Astrocyte of the hippocampus (primary cell): Measurements from ENCODE around the gene STBD1.
A peak's percentile ranks its signal among the peaks of the same experiment; 100 is the strongest.
"Not testable (repeated sequence)": the region's sequence is repeated elsewhere in the genome, so short reads cannot be mapped to it uniquely, and the experiment has no call there.

Source experiments
- DNase-seq: peaks from one replicate; pipeline ENCODE4 v3.0.0; 2011; ENCODE audit warnings: low read depth, low spot score

Gene STBD1

GRCh38 chr4:76305971-76306881 lies at the start of gene STBD1:
STBD1 (plus strand) TSS chr4:76306733; CDS start chr4:76306770, 37 bp downstream.
- DNase-seq: peak; percentile 87

DNA sequence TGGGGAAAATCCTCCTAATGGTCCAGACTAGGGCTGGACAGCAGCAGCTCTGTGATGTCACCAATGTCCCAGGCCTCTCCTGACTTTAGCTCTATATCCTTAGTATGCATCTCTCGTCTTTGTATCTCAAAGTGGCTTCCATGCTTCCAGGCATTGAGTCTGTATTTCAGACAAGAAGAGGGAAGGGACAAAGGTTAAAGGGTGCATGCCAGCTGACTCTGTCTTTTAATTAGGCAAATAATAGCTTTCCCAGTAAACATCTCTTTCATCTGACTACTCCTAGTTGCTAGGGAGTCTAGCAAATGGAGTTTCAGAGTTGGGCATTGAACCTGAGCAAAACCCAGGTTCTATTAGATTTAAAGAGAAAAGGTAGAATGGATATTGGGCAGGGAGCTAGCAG lies 49.6 kb upstream of the STBD1 start:
- DNase-seq: no peak

DNA sequence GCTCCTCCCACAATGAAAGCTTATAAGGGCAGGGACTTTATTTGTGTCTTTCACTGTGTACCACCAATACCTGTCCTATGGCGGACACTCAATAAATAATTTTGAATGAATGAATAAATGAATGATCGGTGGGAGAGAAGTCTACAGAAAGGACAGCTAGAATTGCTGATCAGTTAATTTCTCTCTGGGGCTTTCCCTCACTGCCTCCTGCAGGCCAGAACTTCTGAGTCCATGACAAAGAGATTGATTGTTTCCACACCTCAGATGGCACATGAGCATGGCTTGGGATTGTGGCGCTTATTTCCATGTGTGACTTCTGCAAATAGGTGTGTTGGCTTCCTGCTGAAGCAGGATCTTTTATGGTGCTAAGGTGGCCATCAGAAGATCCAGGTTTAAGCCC lies 48.7 kb upstream of the STBD1 start:
- no peak for DNase-seq

GRCh38 chr4:76260571-76260970 lies 46.0 kb upstream of the STBD1 start:
- DNase-seq: no peak

GRCh38 chr4:76265631-76266218 lies 40.8 kb upstream of the STBD1 start:
- DNase-seq: no peak

DNA sequence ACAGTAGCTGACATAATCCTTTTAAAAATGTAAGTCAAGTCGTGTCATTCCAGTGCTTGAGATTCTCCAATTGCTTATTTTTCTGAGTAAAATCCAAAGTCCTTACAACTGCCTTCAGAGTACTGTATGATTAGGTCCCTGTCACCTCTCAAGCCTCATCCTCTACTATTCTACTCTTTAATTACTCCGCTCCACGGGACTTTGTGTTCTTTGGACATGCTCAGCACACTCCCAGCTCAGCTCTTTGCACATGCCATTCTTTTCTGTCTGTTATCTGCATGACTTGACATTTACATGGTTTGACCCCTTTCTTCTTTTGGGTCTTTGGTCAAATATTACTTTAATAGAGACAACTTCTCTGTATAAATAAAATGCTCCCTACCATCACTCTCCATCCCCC lies 39.9 kb upstream of the STBD1 start:
- no peak for DNase-seq

DNA sequence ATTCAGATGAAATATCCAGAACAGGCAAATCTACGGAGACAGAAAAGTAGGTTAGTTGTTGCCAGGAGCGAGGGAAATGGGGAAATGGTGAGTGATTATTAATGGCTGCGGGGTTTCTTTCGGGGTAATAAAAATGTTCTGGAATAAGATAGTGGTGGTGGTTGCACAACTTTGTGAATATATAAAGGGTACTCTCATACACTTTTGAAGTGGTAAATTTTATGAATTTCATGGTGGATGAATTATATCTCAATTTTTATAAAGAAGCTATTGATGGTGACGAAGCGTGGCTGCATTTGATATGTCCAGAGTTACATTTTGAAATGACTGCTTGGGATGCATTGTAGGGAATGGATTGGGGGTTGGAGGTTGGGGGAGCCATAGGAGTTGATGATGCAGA lies 38.7 kb upstream of the STBD1 start:
- no peak for DNase-seq

DNA sequence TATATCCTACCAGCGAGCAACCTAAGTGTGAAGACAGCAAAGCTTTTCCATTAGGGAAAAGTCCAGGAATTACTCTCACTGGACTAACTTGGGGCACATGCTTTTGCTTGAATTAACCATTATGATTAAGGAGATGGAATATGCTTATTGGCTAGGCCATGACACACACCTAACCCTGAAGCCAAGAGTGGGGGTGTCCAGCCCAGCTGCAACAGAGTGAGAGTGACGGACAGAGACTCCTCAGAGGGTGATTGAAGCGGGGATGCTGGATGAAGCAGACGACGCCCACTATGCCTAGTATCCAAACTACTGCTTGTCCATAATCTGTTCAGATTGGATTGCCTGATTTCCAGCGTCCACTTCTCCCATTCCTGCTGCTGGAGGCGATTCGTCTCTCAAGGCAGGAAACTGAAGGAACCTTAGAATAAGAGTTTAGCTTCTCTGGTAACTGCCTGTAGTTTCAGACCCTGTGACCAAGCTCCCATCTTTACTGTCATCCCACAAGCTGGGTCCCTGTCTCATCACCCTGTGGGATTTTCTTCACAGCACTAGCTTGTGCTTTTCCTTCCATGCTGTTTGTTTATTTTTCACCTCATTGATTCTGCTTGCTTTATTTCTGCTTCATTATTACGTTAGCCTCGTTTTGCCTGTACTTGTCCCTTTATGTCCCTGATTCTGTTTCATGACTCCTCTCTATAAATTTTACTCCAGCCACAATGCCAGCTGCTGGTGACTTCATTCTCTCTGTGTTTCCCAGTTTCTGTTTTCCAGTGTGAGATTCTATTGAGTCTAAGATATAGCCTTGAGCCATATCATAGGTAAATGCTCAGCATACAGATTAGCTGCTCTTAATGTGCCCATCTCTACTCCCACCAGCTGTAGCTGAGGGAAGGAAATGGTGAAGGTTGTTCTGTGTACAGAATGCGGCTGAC lies 36.0 kb upstream of the STBD1 start:
- no peak for DNase-seq

- DNase-seq: no peak
Measured at GRCh38 chr4:76271248-76271647, 35.3 kb upstream of the STBD1 start.

GRCh38 chr4:76272073-76272472 lies 34.5 kb upstream of the STBD1 start:
- DNase-seq: no peak

DNA sequence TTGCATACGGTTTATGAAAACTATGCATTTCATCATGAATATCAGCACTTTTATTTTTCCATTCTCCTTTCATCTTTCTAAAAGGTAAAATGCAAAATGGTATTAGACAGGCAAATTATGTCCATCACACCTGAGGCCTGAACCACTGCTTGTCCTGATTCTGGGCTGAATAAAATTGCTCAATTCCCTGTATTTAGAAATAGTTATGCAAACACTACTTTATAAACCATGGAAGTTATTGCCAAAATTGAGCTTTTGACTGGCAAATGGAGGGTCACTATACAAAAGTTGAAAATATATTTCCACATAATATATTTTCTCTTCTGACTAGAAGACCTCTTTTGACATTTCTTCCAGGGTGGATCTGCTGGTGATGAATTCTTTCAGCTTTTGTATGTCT lies 34.0 kb upstream of the STBD1 start:
- DNase-seq: no peak

DNA sequence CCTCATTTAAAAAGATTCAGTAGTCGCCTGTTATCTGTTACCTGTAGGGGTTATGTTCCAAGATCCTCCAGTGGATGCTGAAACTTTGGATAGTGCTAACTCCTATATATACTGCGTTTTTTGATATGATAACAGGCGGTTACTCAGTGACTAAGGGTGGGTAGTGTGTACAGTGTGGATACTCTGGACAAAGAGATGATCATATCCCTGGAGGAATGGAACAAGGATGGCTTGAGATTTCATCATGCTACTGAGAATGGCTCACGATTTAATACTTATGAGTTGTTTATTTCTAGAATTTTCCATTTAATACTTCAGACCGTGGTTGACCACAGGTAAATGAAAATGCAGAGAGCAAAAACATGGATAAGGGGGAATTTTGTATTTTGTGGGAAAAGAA lies 33.5 kb upstream of the STBD1 start:
- no peak for DNase-seq

DNA sequence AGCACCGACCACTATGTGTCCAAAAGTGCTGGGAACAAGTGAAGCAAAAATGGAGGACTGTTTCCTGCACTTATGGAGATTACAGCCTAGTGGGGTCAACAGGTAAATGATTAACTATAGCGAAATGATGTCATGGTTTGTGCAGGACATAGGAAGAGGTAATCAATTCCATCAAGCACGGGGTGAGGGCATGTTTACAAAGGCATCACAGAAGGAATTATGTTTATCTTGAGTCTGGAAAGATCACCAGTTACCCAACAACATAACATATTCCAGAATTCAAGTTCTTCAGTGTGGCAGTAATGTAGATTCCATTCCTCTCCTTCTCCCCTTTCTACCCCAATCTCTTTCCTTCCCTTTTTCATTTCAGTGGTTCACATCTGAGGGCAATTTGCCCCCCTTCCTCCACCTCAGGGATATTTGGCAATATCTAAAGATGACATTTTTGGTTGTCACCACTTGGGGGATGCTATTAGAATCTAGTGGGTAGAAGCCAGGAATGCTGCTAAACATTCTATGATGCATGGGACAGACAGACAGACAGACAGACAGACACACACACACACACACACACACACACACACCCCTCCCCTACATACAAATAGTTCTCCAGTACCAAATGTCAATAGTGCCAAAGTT lies 30.9 kb upstream of the STBD1 start:
- no peak for DNase-seq

DNA sequence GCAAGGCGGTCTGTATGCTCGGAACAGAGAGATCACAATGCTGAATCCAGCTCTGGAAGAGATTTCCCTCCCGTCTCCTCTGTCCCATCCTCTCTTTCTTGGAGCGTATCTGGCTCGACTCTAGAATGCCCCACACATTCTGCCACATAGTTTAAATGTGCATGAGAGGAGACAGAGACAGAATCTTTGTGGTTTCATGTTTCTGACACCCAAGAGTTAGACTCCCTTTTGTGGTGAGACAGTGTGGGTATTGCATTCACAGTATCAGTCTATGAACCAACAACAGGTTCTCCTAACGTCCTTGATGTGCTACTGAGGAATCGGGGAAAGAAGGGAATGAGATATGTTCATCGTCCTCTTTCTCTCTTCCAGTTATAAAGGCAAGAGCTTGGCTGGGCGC lies 29.7 kb upstream of the STBD1 start:
- no peak for DNase-seq

- DNase-seq: no peak
Measured at GRCh38 chr4:76277667-76278066, 28.9 kb upstream of the STBD1 start.

DNA sequence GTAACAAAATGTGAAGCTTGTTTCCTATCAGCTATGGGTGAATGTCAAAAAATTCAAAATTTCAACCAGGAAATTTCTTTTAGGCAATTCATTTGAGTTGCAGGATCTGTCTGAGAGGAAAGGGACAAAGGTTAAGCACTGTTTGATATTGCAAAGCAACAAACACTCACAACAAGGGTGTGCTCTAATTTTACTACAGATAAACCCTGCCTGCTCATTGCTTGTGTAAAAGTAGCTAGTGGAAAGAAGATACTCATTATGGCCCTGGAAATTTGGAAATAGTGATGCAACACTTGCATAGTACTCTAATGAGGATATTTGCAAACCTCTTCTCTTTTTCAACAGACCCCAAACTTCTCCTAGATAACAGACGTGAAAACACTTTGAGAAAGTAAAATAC lies 27.9 kb upstream of the STBD1 start:
- DNase-seq: no peak

DNA sequence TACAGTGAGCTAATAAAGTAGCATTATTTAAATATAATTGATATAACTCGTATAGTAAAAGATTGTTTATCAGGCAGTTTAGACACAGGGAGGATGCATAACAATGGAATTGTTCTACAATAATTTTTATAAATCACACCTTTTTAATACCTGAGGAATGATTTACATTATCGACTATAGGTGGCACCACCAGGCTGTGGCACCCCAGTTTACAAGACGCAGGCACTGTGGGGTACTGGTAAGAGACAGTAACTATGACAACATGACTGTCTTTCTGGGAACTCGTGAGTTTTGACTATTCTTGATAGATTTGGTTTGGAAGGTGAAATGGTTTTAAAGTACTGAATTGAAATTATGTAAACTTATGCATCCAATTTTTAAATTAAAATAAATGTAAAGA lies 27.1 kb upstream of the STBD1 start:
- DNase-seq: no peak

GRCh38 chr4:76280488-76281441 lies 25.8 kb upstream of the STBD1 start:
- DNase-seq: no peak

DNA sequence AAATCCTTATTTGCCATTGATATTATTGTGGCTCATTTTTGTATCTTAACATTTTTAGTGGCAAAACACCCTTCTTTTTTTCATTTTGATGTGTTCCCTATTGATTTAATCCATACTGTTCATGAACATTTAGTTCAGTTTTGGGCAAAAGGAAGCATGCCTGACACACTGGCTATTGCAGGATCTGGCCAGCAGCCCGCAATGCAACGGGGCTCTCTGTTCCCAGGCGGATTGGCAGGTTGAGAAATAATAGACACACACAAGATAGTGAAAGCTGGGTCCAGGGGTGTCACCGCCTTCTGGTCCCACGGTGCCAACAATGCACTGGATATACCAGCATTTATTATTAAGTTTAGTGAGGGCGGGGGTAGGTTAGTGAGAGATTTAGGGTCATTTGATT lies 24.9 kb upstream of the STBD1 start:
- not testable (repeated sequence) for DNase-seq

DNA sequence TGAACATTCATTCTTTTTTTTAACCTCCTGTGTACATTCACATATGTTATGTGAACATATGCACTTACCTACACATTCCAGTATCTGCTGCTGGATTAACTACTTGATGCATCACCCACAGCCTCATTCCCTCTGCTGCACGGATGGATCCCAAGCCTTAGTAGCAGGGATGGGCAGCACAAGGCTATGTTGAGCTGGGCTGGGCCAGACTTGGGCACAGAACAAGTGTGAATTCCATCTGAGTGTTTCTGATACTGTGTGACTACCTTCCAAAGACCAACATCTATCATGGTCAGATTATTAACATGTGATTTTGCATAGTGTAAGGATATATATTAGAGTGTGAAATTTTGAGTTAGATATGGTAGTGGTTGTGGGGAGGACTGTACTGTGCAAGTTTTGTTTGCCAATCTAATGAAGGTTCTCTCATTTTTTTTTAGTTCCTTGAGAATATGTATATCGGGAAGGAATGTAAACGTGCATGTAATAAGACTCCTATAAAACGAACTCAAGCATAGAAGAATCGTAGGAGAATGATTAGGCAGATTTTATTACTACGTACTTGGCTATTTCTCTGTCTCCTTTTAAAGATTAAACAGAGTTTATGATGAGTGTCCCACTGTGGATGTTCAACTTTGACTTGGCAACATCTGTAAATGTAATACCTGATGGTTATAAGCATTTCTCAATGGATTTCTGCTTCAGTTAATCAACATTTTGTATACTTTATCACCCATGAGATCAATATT lies 23.4 kb upstream of the STBD1 start:
- DNase-seq: no peak
